Stomach (tissue), 9 donors: ENCODE results near the gene MYO1H. TPM values are rescaled to one million over a fixed set of nuclear protein-coding genes. Genes with fewer than 3 reads are reported as not detected.

Source experiments
- DNase-seq, 2 donors: peaks; one replicate each; pipeline versions ENCODE4 v3.0.0 to v3.0.0-alpha.2; 2013 to 2019
- H3K27ac ChIP-seq, 5 donors: fragments of 200-600 bp in 4 of 5; sonication (generic) in 4 of 5; one replicate each; pipeline ENCODE4 v1.5.1; 2013 to 2019; ENCODE audit warnings: mild to moderate bottlenecking in 1 of 5, moderate library complexity in 1 of 5
- H3K27me3 ChIP-seq, 3 donors: fragments of 200-600 bp; sonication (generic); one replicate each; pipeline ENCODE4 v1.5.1; 2017 to 2019; ENCODE audit warnings: mixed run types in 1 of 3
- H3K36me3 ChIP-seq, 4 donors: fragments of 200-600 bp; sonication (generic); 1 replicate in 3 of 4; 2 replicates in 1 of 4; pipeline ENCODE4 v1.5.1; 2016 to 2019
- H3K4me1 ChIP-seq, 4 donors: fragments of 200-600 bp; sonication (generic); one replicate each; pipeline ENCODE4 v1.5.1; 2016 to 2019
- H3K4me3 ChIP-seq, 4 donors: fragments of 200-600 bp; sonication (generic) in 3 of 4; one replicate each; pipeline ENCODE4 v1.5.1; 2016 to 2019; ENCODE audit warnings: mild to moderate bottlenecking in 1 of 4
- H3K9me3 ChIP-seq, 4 donors: fragments of 200-600 bp; sonication (generic); one replicate each; pipeline ENCODE4 v1.5.1; 2016 to 2019
- EP300 ChIP-seq: sonication (generic); formaldehyde crosslinking; IDR thresholded peaks from one replicate; pipeline ENCODE4 v1.6.1; 2017; ENCODE audit warnings: antibody characterized with exemption
- POLR2A ChIP-seq, 4 donors: fragments of 450-650 bp; IDR thresholded peaks; one replicate each; pipeline ENCODE4 v1.6.1; 2016; ENCODE audit warnings: antibody characterized with exemption in 4 of 4, control low read depth in 2 of 4, mild to moderate bottlenecking in 1 of 4, moderate library complexity in 1 of 4
- POLR2AphosphoS5 ChIP-seq, 3 donors: sonication (generic); formaldehyde crosslinking; IDR thresholded peaks; one replicate each; pipeline ENCODE4 v1.6.1; 2016; ENCODE audit warnings: antibody characterized with exemption in 3 of 3
- WGBS, 5 donors: extraction: QIAGEN DNeasy Blood & Tissue Kit in 3 of 5; methylation state at CpG; one replicate each; pipeline versions ENCODE4 v1.1.5 to v1.1.7; 2013 to 2018; 5-methylcytosine and 5-hydroxymethylcytosine counted together
- intact Hi-C: fragments of 100-400 bp; cut with DNase I; formaldehyde crosslinking; loops from one replicate; pipeline ENCODE4 v1.15.1; 2023; ENCODE audit warnings: low total_unique reads
- polyA plus RNA-seq, 3 donors: library from polyadenylated mRNA; stranded (reverse); fragments of 200-250 nt; gene quantifications; one replicate each; pipeline ENCODE4 v1.2.3, GENCODE V29; 2013
- total RNA-seq, 5 donors: library from RNA; depleted of rRNA; stranded (reverse); fragments of >200 nt; gene quantifications; one replicate each; pipeline versions ENCODE4 v1.1.0 to v1.2.3, GENCODE V29; 2014 to 2016
- TF ChIP-seq, protein P1 (sequence below), 7 experiments: fragments of 450-650 bp in 4 of 7; fragments of 200-600 bp in 3 of 7; sonication (generic) in 3 of 7; IDR thresholded peaks; one replicate each; pipeline ENCODE4 v1.5.1; 2016 to 2019; ENCODE audit warnings: antibody characterized with exemption in 7 of 7, control low read depth in 2 of 7, mild to moderate bottlenecking in 1 of 7
- donor health status: healthy with polysubstance abuse.
- donor health status: Bipolar disorder and iron deficiency.
- donor health status: healthy.

Gene MYO1H
- total and polyA plus RNA-seq, 8 donors, result 0.08 TPM; not detected in 7

- Histone ChIP-seq H3K27me3 (no peaks in the 10 kb centered on the region), H3K9me3 (no peaks in the 10 kb centered on the region), H3K27ac (no peak overlapping the region), H3K4me3 (no peak overlapping the region), H3K36me3 (peaks cover 62 to 100% (median 98%) of the 10 kb centered on the region in 4 donors), H3K4me1 (no peaks in the 10 kb centered on the region)
- intact Hi-C loops, result no loop called here
- TF ChIP-seq EP300 (no peak), POLR2AphosphoS5 (IDR thresholded peaks at IDR 0.05) (no peak), POLR2A (IDR thresholded peaks at IDR 0.05) (no peak)
- TF ChIP-seq, protein P1, sequence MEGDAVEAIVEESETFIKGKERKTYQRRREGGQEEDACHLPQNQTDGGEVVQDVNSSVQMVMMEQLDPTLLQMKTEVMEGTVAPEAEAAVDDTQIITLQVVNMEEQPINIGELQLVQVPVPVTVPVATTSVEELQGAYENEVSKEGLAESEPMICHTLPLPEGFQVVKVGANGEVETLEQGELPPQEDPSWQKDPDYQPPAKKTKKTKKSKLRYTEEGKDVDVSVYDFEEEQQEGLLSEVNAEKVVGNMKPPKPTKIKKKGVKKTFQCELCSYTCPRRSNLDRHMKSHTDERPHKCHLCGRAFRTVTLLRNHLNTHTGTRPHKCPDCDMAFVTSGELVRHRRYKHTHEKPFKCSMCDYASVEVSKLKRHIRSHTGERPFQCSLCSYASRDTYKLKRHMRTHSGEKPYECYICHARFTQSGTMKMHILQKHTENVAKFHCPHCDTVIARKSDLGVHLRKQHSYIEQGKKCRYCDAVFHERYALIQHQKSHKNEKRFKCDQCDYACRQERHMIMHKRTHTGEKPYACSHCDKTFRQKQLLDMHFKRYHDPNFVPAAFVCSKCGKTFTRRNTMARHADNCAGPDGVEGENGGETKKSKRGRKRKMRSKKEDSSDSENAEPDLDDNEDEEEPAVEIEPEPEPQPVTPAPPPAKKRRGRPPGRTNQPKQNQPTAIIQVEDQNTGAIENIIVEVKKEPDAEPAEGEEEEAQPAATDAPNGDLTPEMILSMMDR (IDR thresholded peaks at IDR 0.05), result no peak
- no peak for DNase-seq
- 91 to 96% (median 94%) methylated on average over 7 of the region's 7 CpGs for WGBS, 5 donors
These were observed 150.0 kb downstream of the MYO1H start for GRCh38 chr12:109497675-109498074.

Other genes with a start within 250 kb of the MYO1H start
- gene ACACB, start 231.3 kb upstream of the MYO1H start, total RNA-seq, result 1,000 to 10,000 TPM in 1 of 5 donors, 100 to 1,000 TPM in 1, 10 to 100 TPM in 3; 47.2 to 2,520 (median 84.1) TPM
- gene ACACB, start 231.3 kb upstream of the MYO1H start, polyA plus RNA-seq, result 10 to 100 TPM in 2 of 3 donors, 1 to 10 TPM in 1; 6.1 to 15.0 (median 11.9) TPM
- not detected for gene FOXN4, start 38.6 kb upstream of the MYO1H start, total RNA-seq
- not detected for gene FOXN4, start 38.6 kb upstream of the MYO1H start, polyA plus RNA-seq
- gene KCTD10, start 129.4 kb downstream of the MYO1H start, total RNA-seq, result 100 to 1,000 TPM in 1 of 5 donors, 10 to 100 TPM in 4; 19.6 to 156 (median 48.7) TPM
- gene KCTD10, start 129.4 kb downstream of the MYO1H start, polyA plus RNA-seq, result 10 to 100 TPM; 12.1 to 36.5 (median 33.6) TPM
- gene UBE3B, start 129.7 kb downstream of the MYO1H start, total RNA-seq, result 100 to 1,000 TPM in 1 of 5 donors, 10 to 100 TPM in 4; 10.5 to 104 (median 48.1) TPM
- gene UBE3B, start 129.7 kb downstream of the MYO1H start, polyA plus RNA-seq, result 10 to 100 TPM in 2 of 3 donors, 1 to 10 TPM in 1; 9.4 to 13.1 (median 11.5) TPM
- gene MMAB, start 225.6 kb downstream of the MYO1H start, total RNA-seq, result 10 to 100 TPM in 3 of 5 donors, 1 to 10 TPM in 2; 6.2 to 71.2 (median 13.6) TPM
- gene MMAB, start 225.6 kb downstream of the MYO1H start, polyA plus RNA-seq, result 10 to 100 TPM; 44.1 to 51.8 (median 47.4) TPM
- gene MVK, start 225.9 kb downstream of the MYO1H start, total RNA-seq, result 10 to 100 TPM in 3 of 5 donors, 1 to 10 TPM in 2; 1.2 to 16.7 (median 10.7) TPM
- 10 to 100 TPM; 16.7 to 22.8 (median 18.0) TPM for gene MVK, start 225.9 kb downstream of the MYO1H start, polyA plus RNA-seq